Thoracic aorta endothelial cell (primary cell): ENCODE results near the gene FCGR1A. TPM values are rescaled to one million over a fixed set of nuclear protein-coding genes. Genes with fewer than 3 reads are reported as not detected.

Experiments
- total RNA-seq: library from RNA; depleted of rRNA; stranded (reverse); fragments of >200 nt; gene quantifications from 2 replicates; pipeline ENCODE4 v1.2.3, GENCODE V29; 2012

Gene FCGR1A
- total RNA-seq, result not detected in 2 replicates

GRCh38 chr1:149782600-149782999 lies at the start of gene FCGR1A:
FCGR1A (plus strand) TSS chr1:149782694; CDS start chr1:149782744, 50 bp downstream.

Other genes with a start within 250 kb of the FCGR1A start
- not detected in 2 replicates for gene PPIAL4C, start 198.8 kb upstream of the FCGR1A start, total RNA-seq
- gene BOLA1, start 116.9 kb downstream of the FCGR1A start, total RNA-seq, result 5.3 and 7.4 TPM in 2 replicates
- gene SV2A, start 135.2 kb downstream of the FCGR1A start, total RNA-seq, result 0.66 and 2.9 TPM in 2 replicates
- gene SF3B4, start 145.1 kb downstream of the FCGR1A start, total RNA-seq, result 21.5 and 23.1 TPM in 2 replicates
- gene MTMR11, start 154.2 kb downstream of the FCGR1A start, total RNA-seq, result 6.9 and 8.8 TPM in 2 replicates
- 19.0 and 22.3 TPM in 2 replicates for gene OTUD7B, start 228.0 kb downstream of the FCGR1A start, total RNA-seq